HG02870 (cell line): ENCODE measurements around the gene CLIP2.
"Not testable (repeated sequence)": the region's sequence is repeated elsewhere in the genome, so short reads cannot be mapped to it uniquely, and the experiment has no call there.

Experiments used
- ATAC-seq: cut with Tn5 transposase; IDR thresholded peaks from one replicate; pipeline ENCODE4 v1.9.1; 2021; ENCODE audit warnings: mild to moderate bottlenecking, moderate library complexity; ENCODE audit not compliant: unreplicated experiment

CLIP2 gene

GRCh38 chr7:74400420-74401136 is 111.4 kb downstream of the CLIP2 start:
- no peak for ATAC-seq

- no peak for ATAC-seq
These were observed 112.1 kb downstream of the CLIP2 start for GRCh38 chr7:74401137-74401859.

- ATAC-seq: not testable (repeated sequence)
These were observed 113.5 kb downstream of the CLIP2 start for GRCh38 chr7:74402668-74403067.

DNA sequence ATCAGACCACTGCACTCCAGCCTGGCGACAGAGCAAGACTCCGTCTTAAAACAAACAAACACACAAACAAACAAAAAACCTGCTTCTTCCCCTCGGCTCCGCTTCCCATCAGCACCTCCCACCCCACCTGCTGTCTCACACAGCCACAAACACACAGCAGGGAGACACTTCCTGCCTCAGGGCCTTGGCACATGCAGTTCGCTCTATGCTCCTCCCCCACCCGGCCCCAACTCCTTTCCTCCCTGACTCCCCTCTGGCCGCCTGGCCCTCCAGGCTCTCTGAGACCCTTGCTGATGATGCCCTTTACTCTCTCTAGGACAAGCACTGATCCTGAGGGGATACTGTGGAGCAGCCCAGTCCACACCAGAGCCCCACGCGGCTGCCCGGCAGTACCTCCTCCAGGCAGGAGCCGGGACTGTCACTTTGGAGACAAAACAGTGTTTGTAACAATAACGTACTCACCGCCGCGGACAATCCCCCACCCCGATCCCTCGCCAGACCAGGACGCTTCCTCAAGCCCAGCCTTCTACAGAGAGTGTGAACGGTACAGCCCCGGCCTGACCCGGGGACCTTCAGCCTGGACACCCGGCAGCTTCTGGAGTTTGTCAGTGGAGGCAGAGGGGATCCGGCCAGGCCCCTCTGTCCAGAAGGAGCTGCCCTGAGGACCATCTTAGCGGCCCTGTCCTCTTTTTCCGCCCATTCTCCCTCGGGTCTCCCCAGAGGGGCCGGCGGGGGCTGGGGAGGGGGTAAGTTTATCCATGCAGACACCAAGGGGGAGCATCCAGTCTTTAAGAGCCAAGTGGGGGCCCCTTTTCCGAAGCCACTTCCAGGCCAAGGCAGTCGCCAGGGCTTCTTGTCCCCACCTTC is 114.5 kb downstream of the CLIP2 start:
- no peak for ATAC-seq

- no peak for ATAC-seq
These were observed 115.1 kb downstream of the CLIP2 start for GRCh38 chr7:74404388-74404700.

- ATAC-seq: no peak
These were observed 115.5 kb downstream of the CLIP2 start for GRCh38 chr7:74404741-74405140.

DNA sequence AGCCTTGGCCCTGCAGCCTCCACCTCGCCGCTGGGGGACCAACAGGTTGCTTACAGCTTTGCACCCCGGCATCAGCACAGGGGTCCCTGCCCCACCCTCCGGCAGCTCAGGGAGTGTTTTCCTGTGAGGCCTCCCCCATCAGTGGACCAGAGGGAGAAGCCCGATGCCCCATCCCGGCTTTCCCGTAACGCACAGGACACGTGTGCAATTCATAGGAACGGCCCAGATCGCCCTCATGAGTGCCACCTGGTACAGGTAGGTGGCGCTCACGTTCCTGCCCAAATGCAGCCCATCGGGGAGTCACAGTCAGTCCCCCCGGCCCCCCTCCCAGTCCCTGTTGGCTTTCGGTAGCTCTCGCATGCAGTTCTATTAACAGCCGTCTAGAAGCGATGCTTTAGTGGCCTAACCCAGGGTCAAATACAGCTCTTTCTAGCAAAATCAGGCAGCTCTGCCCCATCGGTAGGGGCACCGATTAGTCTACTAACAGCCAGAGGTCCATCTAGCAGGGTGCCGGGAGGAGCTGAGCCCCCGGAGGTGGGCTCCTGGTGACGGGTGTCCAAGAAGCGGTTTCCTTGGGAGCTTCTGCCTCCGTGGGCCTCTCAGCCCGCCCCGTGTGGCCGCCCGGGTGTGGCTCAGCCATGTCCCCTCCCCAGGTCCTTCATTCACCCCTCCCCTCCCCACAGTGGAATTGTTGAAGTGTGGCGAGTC is 116.1 kb downstream of the CLIP2 start:
- no peak for ATAC-seq

- no peak for ATAC-seq
These were observed 116.8 kb downstream of the CLIP2 start for GRCh38 chr7:74405899-74406512.

DNA sequence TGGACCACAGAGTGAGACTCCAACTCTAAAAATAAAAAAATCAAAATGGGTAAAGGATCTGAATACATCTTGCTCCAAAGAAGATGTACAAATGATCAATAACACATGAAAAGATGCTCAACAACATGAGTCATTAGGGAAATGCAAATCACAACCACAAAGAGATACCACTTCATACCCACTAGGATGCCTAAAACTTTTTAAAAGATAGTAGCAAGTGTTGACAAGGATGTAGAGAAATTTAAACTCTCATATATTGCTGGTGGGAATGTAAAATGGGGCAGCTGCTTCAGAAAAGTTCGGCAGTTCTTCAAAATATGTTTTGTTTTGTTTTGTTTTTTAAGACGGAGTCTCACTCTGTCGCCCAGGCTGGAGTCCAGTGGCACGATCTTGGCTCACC is 118.8 kb downstream of the CLIP2 start:
- no peak for ATAC-seq

DNA sequence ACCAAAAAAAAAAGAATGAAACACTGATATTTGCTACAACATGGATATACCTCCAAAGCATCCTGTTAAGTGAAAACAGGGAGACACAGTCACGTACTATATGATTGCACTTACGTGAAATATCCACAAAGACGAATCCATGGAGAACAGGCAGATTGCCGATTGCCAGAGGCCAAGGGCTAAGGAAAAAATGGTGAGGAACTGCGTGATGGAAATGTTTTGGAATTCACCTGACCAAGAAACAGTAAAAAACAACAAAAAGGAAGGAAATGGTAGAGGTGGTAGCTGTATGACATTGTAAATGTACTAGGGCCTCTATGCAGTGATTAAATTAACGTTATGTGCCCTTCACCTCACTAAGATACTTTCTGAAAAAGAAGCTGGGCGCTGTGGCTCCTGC is 120.4 kb downstream of the CLIP2 start:
- ATAC-seq: no peak

DNA sequence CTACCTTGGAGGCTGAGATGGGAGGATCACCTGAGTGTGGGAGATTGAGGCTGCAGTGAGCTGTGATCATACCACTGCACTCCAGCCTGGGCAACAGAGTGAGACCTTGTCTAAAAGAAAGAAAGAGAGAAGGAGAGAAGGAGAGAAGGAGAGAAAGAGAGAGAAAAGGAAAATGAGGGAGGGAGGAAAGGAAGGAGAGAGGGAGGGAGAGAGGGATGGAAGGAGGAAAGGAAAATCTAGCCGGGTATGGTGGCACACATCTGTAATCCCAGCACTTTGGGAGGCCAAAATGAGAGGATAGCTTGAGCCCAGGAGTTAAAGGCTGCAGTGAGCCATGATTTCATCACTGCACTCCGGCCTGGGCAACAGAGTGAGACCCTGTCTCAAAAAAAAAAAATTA is 121.6 kb downstream of the CLIP2 start:
- no peak for ATAC-seq

DNA sequence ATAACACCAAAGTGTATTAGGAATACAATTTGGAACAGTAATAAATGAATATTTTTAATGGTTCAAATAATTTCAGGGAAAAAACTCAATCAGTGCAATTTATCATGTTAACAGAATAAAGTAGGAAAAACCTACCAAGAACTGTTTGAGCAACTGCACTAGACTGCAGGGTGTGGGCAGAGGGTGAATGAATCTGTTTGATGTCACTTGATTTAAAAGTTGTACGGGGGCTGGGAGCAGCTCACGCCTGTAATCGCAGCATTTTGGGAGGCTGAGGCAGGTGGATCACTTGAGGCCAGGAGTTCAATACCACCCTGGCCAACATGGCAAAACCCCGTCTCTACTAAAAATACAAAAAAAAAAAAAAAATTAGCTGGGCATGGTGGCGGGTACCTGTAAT is 122.4 kb downstream of the CLIP2 start:
- not testable (repeated sequence) for ATAC-seq

- no peak for ATAC-seq
These were observed 122.8 kb downstream of the CLIP2 start for GRCh38 chr7:74412056-74412455.

GRCh38 chr7:74412603-74413002 is 123.4 kb downstream of the CLIP2 start:
- no peak for ATAC-seq

DNA sequence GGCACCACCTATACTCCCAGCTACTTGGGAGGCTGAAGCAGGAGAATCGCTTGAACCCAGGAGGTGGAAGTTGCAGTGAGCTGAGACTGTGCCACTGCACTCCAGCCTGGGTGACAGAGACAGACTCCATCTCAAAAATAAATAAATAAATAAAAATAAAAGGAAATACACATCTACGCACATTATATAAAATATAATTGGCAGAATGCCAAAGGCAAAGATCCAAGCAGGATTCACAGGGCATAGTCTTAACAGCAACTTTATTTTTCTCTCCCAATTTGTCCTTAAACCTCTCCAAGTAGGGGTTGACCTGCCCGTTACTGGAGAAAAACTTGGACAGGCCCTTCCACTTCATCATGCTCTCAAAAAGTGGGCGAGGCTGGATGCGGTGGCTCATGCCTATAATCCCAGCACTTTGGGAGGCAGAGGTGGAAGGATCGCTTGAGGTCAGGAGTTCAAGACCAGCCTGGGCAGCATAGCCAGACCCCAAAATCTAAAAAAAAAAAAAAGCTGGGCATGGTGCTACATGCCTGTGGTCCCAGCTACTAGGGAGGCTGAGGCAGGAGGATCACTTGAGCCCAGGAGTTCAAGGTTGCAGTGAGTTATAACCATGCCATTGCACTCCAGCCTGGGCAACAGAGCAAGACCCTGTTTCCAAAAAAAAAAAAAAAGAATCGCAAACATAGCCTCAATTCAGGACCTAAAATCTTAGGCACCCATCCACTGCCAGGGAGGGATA is 125.6 kb downstream of the CLIP2 start:
- ATAC-seq: not testable (repeated sequence)

GRCh38 chr7:74417419-74417971 is 128.3 kb downstream of the CLIP2 start:
- no peak for ATAC-seq

- ATAC-seq: no peak
These were observed 128.9 kb downstream of the CLIP2 start for GRCh38 chr7:74418076-74418475.

GRCh38 chr7:74418538-74418937 is 129.3 kb downstream of the CLIP2 start:
- ATAC-seq: no peak

DNA sequence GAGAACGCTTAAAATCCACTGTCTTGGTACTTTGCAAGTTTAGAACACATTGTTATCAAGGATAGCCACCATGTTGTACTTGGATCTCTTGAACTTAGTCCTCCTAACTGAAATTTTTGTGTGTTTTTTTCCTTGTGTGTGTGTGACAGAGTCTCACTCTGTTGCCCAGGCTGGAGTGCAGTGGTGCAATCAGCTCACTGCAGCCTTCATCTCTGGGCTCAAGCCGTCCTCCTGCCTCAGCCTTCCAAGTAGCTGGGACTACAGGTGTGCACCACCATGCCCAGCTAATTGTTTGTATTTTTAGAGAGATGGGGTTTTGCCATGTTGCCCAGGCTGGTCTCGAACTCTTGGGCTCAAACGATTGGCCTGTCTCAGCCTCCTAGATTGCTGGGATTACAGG is 130.0 kb downstream of the CLIP2 start:
- ATAC-seq: not testable (repeated sequence)

- no peak for ATAC-seq
These were observed 130.8 kb downstream of the CLIP2 start for GRCh38 chr7:74420006-74420405.
